Panc1 (cell line): ENCODE measurements around the gene TAMALIN. TPM values are rescaled to one million over a fixed set of nuclear protein-coding genes. Genes with fewer than 3 reads are reported as not detected.

Source experiments
- ATAC-seq: fragments of 200-7000 bp; cut with Tn5 transposase; 2 replicates; pipeline ENCODE4 v1.9.1; 2020; ENCODE audit warnings: mild to moderate bottlenecking, moderate library complexity
- BruUV-seq: library from RNA; stranded (reverse); fragments of 400-500 nt; replicated peaks from 2 replicates; lab custom pipeline; 2021; lab: Mats Ljungman, UMichigan
- CTCF ChIA-PET: fragments of 300-600 bp; sonication (Branson Sonifier 250); formaldehyde crosslinking; loops from one replicate; lab custom pipeline; 2022; ENCODE audit warnings: antibody characterized with exemption; lab: Charles Lee
- POLR2A ChIA-PET: fragments of 300-600 bp; sonication (Branson Sonifier 250); formaldehyde crosslinking; loops from one replicate; lab custom pipeline; 2022; ENCODE audit warnings: antibody characterized with exemption; lab: Charles Lee
- DNase-seq: peaks from one replicate; pipeline ENCODE4 v3.0.0-alpha.2; 2010; ENCODE audit warnings: low read depth, low spot score
- H3K27ac ChIP-seq: 2 replicates; pipeline ENCODE4 v1.5.1; 2011; ENCODE audit warnings: mild to moderate bottlenecking, low read length, inconsistent platforms
- H3K27me3 ChIP-seq: fragments of 200-500 bp; sonication (Bioruptor generic); 2 replicates; pipeline ENCODE4 v1.6.0; 2014; ENCODE audit warnings: low read length, inconsistent platforms; ENCODE audit not compliant: control insufficient read depth, insufficient read depth
- H3K36me3 ChIP-seq: fragments of 200-500 bp; sonication (Bioruptor generic); 2 replicates; pipeline ENCODE4 v1.5.1; 2014; ENCODE audit warnings: inconsistent platforms, mild to moderate bottlenecking, low read length, moderate library complexity; ENCODE audit not compliant: control insufficient read depth, insufficient read depth
- H3K4me1 ChIP-seq: 2 replicates; pipeline ENCODE4 v1.5.1; 2011; ENCODE audit warnings: inconsistent platforms, mild to moderate bottlenecking, low read length, moderate library complexity; ENCODE audit not compliant: control insufficient read depth, insufficient read depth
- H3K4me3 ChIP-seq, 2 experiments: 2 replicates each; pipeline ENCODE4 v1.5.1; 2011 to 2012; ENCODE audit warnings: low read depth in 2 of 2, low read length in 2 of 2, mild to moderate bottlenecking in 2 of 2, inconsistent platforms in 1 of 2, moderate library complexity in 1 of 2
- H3K9me3 ChIP-seq: fragments of 200-500 bp; sonication (Bioruptor generic); 2 replicates; pipeline ENCODE4 v1.5.1; 2014; ENCODE audit warnings: low read depth, mild to moderate bottlenecking, inconsistent platforms, low read length, moderate library complexity; ENCODE audit not compliant: control insufficient read depth, insufficient read depth
- CTCF ChIP-seq: fragments of 450-650 bp; IDR thresholded peaks from 2 replicates; pipeline ENCODE4 v1.5.1; 2017; ENCODE audit warnings: mild to moderate bottlenecking
- POLR2AphosphoS5 ChIP-seq: IDR thresholded peaks from 2 replicates; pipeline ENCODE4 v1.6.1; 2012; ENCODE audit warnings: mild to moderate bottlenecking, low read depth, low read length, moderate library complexity
- SIN3A ChIP-seq: IDR thresholded peaks from 2 replicates; pipeline ENCODE4 v1.6.1; 2012; ENCODE audit warnings: low read depth, mild to moderate bottlenecking, low read length, moderate library complexity, borderline replicate concordance; ENCODE audit not compliant: insufficient read depth
- TCF7L2 ChIP-seq: IDR thresholded peaks from 2 replicates; pipeline ENCODE4 v1.6.1; 2011; ENCODE audit warnings: mild to moderate bottlenecking, low read depth, low read length, inconsistent platforms
- in situ Hi-C: cut with HindIII; loops from 2 replicates; pipeline ENCODE4 v1.10.0; 2016; ENCODE audit warnings: low sequenced_read_pairs, low pct_unique_long_range_greater_than_20kb
- intact Hi-C: fragments of 100-400 bp; cut with micrococcal nuclease; formaldehyde crosslinking; loops from one replicate; pipeline ENCODE4 v1.10.0; 2022; ENCODE audit not compliant: unreplicated experiment
- total RNA-seq: library from RNA; stranded (reverse); gene quantifications from one replicate; pipeline ENCODE4 v1.2.1, GENCODE V29; 2021; ENCODE audit not compliant: unreplicated experiment
- TF ChIP-seq, protein P1 (sequence below), 2 experiments: IDR thresholded peaks; 2 replicates each; pipeline ENCODE4 v1.6.1; 2011 to 2012; ENCODE audit warnings: low read depth in 2 of 2, control low read depth in 1 of 2, low read length in 1 of 2, mild to moderate bottlenecking in 1 of 2, moderate library complexity in 1 of 2; ENCODE audit not compliant: insufficient read depth in 1 of 2

The TAMALIN gene
- total RNA-seq, 1 experiment from 2014 or later, result 0.82 TPM

DNA sequence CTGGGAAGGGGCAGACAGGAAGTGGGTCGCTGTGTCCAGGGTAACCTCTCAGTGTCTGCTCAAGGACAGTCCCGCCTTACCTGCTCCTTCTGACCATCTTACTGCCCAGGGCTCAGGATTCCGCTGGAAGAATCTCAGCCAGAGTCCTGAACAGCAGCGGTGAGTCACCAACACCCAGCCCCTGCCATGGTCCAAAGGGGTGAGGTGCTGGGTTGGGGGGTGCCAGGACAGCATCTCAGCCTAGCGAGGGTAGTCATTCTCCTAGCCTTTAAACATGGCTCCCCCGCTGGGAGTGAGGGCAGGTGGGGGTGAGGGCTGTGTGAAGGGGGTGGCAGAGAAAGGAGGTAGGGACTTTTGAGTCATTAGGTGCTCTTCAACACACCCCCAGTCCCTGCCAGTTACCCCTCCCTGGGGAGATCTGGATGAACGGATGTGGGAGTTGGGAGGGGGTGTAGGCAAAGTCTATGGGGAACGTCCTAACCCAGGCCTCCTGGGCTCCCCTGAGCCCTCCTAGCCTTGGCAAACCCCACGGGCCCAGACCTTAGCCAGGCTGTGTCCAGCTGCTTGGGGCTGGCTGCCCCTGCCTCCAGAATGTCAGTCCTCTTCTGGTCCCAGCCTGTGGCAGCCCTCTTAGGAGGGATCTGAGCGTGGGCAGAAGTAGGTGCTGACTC lies 2.5 kb downstream of the TAMALIN start:
- no peaks in the 10 kb centered on the region for H3K36me3 ChIP-seq
- intact Hi-C loops (no loop called here), in situ Hi-C loops (no loop called here)
- H3K27ac ChIP-seq, result no peak overlapping the region
- ChIA-PET CTCF (no interaction called here), POLR2A (interaction anchor here (0.6 kb wide), 1 partner anchor 896 kb away, joined by 5 read pairs; the partner anchor contains the start of gene KRT8)
- no peak for TF ChIP-seq CTCF
- no peak for TF ChIP-seq SIN3A
- no peak for TF ChIP-seq TCF7L2
- TF ChIP-seq, protein P1, sequence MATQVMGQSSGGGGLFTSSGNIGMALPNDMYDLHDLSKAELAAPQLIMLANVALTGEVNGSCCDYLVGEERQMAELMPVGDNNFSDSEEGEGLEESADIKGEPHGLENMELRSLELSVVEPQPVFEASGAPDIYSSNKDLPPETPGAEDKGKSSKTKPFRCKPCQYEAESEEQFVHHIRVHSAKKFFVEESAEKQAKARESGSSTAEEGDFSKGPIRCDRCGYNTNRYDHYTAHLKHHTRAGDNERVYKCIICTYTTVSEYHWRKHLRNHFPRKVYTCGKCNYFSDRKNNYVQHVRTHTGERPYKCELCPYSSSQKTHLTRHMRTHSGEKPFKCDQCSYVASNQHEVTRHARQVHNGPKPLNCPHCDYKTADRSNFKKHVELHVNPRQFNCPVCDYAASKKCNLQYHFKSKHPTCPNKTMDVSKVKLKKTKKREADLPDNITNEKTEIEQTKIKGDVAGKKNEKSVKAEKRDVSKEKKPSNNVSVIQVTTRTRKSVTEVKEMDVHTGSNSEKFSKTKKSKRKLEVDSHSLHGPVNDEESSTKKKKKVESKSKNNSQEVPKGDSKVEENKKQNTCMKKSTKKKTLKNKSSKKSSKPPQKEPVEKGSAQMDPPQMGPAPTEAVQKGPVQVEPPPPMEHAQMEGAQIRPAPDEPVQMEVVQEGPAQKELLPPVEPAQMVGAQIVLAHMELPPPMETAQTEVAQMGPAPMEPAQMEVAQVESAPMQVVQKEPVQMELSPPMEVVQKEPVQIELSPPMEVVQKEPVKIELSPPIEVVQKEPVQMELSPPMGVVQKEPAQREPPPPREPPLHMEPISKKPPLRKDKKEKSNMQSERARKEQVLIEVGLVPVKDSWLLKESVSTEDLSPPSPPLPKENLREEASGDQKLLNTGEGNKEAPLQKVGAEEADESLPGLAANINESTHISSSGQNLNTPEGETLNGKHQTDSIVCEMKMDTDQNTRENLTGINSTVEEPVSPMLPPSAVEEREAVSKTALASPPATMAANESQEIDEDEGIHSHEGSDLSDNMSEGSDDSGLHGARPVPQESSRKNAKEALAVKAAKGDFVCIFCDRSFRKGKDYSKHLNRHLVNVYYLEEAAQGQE (IDR thresholded peaks at IDR 0.05; ENCODE audit: insufficient read depth in 1 of 2, low read depth in 2 of 2, low read length in 1 of 2), result no peak
- no peak for TF ChIP-seq POLR2AphosphoS5
- H3K9me3 ChIP-seq, result no peaks in the 10 kb centered on the region
- H3K27me3 ChIP-seq, result peaks cover 4% of the 10 kb centered on the region; the same call in 1 of the 2 replicates
- ATAC-seq (no peak), DNase-seq (no peak)
- no TSS peak for BruUV-seq
- no peak overlapping the region for H3K4me3 ChIP-seq
- no peaks in the 10 kb centered on the region for H3K4me1 ChIP-seq

DNA sequence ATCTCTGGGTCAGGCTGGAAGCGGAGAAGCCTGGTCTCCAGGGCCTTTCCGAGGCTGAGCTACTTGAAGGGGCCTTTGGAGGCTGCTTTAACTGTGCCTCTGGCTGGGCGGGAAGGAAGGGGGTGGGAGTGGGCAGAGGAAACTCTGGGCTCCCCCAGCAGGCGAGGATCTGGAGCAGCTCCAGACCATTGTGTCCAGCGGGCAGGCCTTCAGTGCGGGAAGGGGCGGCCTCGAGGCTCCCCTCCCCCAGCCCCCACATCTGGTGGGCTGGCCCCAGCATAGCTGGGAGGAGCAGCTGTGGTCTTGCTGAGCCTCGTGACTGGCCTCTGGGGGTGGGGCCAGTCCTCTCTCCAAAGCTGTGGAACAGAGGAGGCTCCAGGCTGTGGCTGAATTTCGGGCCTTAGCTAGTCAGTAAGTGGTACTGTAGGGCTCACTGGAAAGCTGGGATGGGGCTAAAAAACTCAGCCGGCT lies 3.4 kb downstream of the TAMALIN start:
- in situ Hi-C loops, result no loop called here
- TF ChIP-seq, protein P1 (IDR thresholded peaks at IDR 0.05; ENCODE audit: insufficient read depth in 1 of 2, low read depth in 2 of 2, low read length in 1 of 2), result no peak
- no peak for TF ChIP-seq POLR2AphosphoS5
- no peak for TF ChIP-seq CTCF
- TF ChIP-seq SIN3A, result no peak
- TF ChIP-seq TCF7L2, result no peak
- POLR2A ChIA-PET, result interaction anchor here (0.6 kb wide), 1 partner anchor 895 kb away, joined by 5 read pairs; the partner anchor contains the start of gene KRT8
- Histone ChIP-seq H3K4me3 (no peak overlapping the region), H3K4me1 (no peaks in the 10 kb centered on the region), H3K27me3 (peaks cover 4% of the 10 kb centered on the region; the same call in 1 of the 2 replicates), H3K9me3 (no peaks in the 10 kb centered on the region), H3K27ac (no peak overlapping the region), H3K36me3 (no peaks in the 10 kb centered on the region)
- CTCF ChIA-PET, result interaction anchor here (0.7 to 1.2 kb wide), 2 partner anchors 13 to 15 kb away, joined by 3 to 6 read pairs; no protein-coding TSS in a partner anchor
- no TSS peak for BruUV-seq
- intact Hi-C loops, result no loop called here
- ATAC-seq (no peak), DNase-seq (no peak)
